ENCODE measurements around the gene STAT5B. TPM values are rescaled to one million over a fixed set of nuclear protein-coding genes. Genes with fewer than 3 reads are reported as not detected.

Gene STAT5B
- total RNA-seq, 1 donor from 2014 or later, result 80.6 TPM

DNA sequence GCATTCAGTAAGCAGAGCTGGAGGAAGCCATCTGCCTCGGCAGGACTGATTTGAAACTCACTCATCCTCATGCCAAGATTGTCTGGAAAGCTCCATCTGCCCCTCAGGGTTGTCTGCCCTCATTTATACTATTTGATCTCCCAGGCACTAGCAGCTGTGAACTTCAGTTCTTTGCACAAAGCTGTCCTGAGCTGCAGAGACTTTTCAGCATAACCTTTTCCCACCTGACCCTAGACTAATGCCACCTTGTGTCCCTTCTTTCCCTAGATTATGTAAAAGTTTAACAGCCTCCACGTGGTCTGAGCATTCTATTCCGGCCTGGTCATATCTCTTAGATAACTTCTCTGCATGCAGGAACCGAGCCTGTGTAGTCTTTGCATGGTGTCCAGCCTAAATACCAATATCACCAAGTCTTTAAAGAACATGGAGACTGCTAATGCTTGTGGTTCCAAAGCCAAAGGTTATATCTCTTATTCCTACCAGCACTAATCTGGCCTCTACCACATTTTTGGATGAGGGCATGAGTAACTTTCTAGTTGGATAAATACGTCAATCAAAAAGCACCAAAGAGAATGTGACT, 41.2 kb upstream of the STAT5B start:
- H3K27me3 ChIP-seq, result no peaks in the 10 kb centered on the region
- H3K4me3 ChIP-seq, result no peak overlapping the region
- intact Hi-C loops (cut with DNase I), result no loop called here
- TF ChIP-seq, protein P1, sequence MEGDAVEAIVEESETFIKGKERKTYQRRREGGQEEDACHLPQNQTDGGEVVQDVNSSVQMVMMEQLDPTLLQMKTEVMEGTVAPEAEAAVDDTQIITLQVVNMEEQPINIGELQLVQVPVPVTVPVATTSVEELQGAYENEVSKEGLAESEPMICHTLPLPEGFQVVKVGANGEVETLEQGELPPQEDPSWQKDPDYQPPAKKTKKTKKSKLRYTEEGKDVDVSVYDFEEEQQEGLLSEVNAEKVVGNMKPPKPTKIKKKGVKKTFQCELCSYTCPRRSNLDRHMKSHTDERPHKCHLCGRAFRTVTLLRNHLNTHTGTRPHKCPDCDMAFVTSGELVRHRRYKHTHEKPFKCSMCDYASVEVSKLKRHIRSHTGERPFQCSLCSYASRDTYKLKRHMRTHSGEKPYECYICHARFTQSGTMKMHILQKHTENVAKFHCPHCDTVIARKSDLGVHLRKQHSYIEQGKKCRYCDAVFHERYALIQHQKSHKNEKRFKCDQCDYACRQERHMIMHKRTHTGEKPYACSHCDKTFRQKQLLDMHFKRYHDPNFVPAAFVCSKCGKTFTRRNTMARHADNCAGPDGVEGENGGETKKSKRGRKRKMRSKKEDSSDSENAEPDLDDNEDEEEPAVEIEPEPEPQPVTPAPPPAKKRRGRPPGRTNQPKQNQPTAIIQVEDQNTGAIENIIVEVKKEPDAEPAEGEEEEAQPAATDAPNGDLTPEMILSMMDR (IDR thresholded peaks at IDR 0.05), result no peak
- no peak overlapping the region for H3K27ac ChIP-seq
- H3K36me3 ChIP-seq, result peaks cover 61 to 98% of the 10 kb centered on the region in 2 donors
- H3K4me1 ChIP-seq, result peaks cover 0 to 5% of the 10 kb centered on the region in 2 donors
- H3K9me3 ChIP-seq, result no peaks in the 10 kb centered on the region
- no peak for DNase-seq (ENCODE audit: low spot score in 2 of 2)

DNA sequence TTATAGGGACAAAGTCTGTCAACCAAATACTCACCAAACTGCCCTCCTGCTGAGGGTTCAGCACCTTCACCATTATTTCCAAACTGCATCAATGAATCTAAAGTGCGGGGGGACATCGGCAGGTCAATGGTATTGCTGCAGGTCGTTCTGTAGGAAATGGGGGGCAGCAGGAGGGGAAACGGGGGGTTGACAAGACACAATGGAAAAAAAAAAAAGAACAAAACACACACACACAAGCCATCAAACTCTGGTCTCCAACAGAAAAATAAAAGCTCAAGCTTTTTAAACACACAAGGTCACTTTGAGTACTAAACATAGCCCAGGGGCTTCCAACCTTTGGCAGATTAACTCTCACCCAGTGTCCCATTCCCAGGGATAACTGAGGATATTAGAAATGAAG, 40.6 kb upstream of the STAT5B start:
- TF ChIP-seq, protein P1 (IDR thresholded peaks at IDR 0.05), result no peak
- H3K4me1 ChIP-seq, result peaks cover 0 to 11% of the 10 kb centered on the region in 2 donors
- peaks cover 55 to 92% of the 10 kb centered on the region in 2 donors for H3K36me3 ChIP-seq

DNA sequence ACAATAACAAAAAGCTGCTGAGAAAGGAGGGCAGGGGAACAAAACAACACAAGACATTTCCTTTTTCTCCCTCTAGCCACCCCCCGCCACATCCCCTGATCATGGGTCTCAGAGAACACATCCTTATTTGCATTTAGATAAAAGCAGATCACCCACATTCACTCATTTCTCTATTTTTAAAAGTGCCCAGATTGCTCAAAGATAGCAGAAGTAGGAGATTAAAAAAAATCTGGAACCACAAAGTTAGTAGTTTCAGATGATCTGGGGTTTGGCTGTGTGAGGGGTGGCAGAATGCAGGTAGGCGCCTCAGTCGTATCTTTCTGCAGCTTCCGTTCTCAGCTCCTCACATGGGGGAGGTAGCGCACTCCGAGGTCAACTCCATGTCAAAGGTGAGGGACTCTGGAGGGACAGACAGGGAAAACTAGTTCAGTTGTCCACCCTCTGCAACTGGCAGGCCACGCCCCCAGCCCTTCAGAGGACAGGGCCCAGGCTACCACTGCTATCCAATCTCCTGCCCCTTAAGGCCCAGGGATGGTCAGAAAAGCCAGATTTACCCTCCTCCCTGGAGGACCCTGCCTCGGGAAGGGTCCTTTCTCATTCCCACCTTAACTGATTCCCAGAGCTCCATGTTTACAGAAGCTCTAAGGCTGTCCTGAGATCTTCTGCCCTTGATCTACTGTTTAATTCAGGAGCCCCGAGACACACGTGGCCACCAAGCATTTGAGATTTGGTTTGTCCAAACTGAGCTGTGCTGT, 39.4 kb upstream of the STAT5B start:
- no peak for DNase-seq (ENCODE audit: low spot score in 2 of 2)
- Histone ChIP-seq H3K27ac (no peak overlapping the region), H3K4me3 (no peak overlapping the region), H3K9me3 (no peaks in the 10 kb centered on the region), H3K27me3 (no peaks in the 10 kb centered on the region), H3K36me3 (peaks cover 49 to 88% of the 10 kb centered on the region in 2 donors), H3K4me1 (peaks cover 0 to 17% of the 10 kb centered on the region in 2 donors)
- intact Hi-C loops (cut with DNase I), result no loop called here
- TF ChIP-seq, protein P1 (IDR thresholded peaks at IDR 0.05), result no peak

More for the DNA sequence above, 40.6 kb upstream of the STAT5B start:
- intact Hi-C loops (cut with DNase I), result no loop called here
- Histone ChIP-seq H3K9me3 (no peaks in the 10 kb centered on the region), H3K27ac (no peak overlapping the region), H3K4me3 (no peak overlapping the region), H3K27me3 (no peaks in the 10 kb centered on the region)
- no peak for DNase-seq (ENCODE audit: low spot score in 2 of 2)

DNA sequence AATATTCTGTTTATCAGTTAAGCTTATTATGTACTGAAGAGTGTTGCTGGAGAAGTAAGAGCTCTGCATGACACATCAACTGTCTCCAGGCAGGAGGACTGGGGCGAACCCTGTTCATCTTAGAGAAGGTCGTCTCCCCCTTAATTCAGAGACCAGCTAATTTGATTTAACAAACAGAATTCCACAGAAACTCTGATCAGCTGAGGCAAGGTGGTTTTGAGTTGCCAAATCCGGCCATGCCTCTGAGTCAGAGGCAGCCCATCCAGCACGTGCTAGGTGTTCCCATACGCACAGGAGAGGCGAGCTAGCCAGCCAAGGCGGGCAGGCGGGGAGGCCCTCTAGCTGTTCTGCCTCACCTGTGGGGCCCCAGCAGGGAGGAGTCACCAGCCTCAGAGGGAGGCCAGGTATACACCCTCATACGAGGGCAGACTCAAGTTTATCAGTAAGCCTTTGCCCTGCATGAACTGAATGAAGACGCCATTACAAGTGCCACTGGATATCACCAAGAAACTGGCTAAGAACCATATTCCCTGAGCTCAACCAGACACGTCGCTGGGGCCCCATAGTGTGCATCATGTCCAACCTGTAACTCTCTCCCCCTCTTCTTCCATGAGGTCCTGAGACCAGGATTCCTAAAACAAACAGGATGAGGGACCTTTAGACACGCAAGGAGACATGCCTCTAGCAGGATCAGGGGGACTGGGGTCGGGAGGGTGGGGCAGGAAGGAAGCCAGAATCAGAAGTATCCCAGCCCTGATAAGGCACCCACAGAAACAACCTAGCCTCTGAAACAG, 37.8 kb upstream of the STAT5B start:
- no peak for DNase-seq (ENCODE audit: low spot score in 2 of 2)
- intact Hi-C loops (cut with DNase I), result loop anchor here (2.0 kb wide), 1 partner anchor 75 kb away; the partner anchor contains the start of gene STAT3

DNA sequence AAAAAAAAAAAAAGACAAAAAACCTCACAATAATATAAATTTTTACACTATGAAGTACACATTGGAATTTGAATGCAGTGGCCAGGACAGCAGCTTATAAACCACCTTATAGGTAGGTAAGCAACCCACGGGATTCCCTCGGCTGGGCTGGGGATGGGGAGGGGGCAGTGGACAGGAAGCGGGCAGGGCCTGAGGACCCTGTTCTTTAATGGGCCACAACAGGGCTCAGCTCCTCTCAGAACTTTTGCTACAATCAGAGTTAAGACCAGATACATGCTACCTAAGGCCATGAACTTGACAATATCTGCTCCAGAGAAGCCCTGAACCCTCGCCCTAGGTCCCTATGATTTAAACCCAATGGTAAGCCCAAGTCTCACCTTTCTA, 37.2 kb upstream of the STAT5B start:
- Histone ChIP-seq H3K27me3 (no peaks in the 10 kb centered on the region), H3K9me3 (no peaks in the 10 kb centered on the region), H3K27ac (no peak overlapping the region), H3K4me1 (peaks cover 0 to 17% of the 10 kb centered on the region in 2 donors), H3K4me3 (no peak overlapping the region), H3K36me3 (peaks cover 59 to 87% of the 10 kb centered on the region in 2 donors)
- intact Hi-C loops (cut with DNase I), result loop anchor here (2.0 kb wide), 1 partner anchor 75 kb away; the partner anchor contains the start of gene STAT3
- no peak for DNase-seq (ENCODE audit: low spot score in 2 of 2)
- TF ChIP-seq, protein P1 (IDR thresholded peaks at IDR 0.05), result no peak

More for the DNA sequence above, 37.8 kb upstream of the STAT5B start:
- Histone ChIP-seq H3K27ac (peak overlapping the region; percentile 16 to 38), H3K9me3 (no peaks in the 10 kb centered on the region), H3K36me3 (peaks cover 53 to 87% of the 10 kb centered on the region in 2 donors), H3K27me3 (no peaks in the 10 kb centered on the region), H3K4me1 (peaks cover 0 to 17% of the 10 kb centered on the region in 2 donors), H3K4me3 (no peak overlapping the region)
- TF ChIP-seq, protein P1 (IDR thresholded peaks at IDR 0.05), result no peak

Measured in ascending aorta (tissue), 2 donors.